ENCODE measurements around the gene DPP6. TPM values are rescaled to one million over a fixed set of nuclear protein-coding genes. Genes with fewer than 3 reads are reported as not detected.

DPP6 gene
- total and polyA plus RNA-seq, 2 of the 8 experiments (the other 6 are each of a cell fraction or from before 2014, with no cell fraction given), result 4.7 to 6.8 TPM

GRCh38 chr7:154482863-154483262, 430.7 kb downstream of the DPP6 start (continued):
- TF ChIP-seq ATF2 (IDR thresholded peaks at IDR 0.05; ENCODE audit: low read length) (no peak), POLR2AphosphoS5 (IDR thresholded peaks at IDR 0.05; ENCODE audit: low read depth, low read length) (no peak)
